AG09319 (cell line): ENCODE results near the gene CMYA5.
"Not testable (repeated sequence)": the region's sequence is repeated elsewhere in the genome, so short reads cannot be mapped to it uniquely, and the experiment has no call there.

ENCODE experiments used
- DNase-seq: peaks from one replicate; pipeline ENCODE4 v3.0.0-alpha.2; 2010; ENCODE audit warnings: low read depth; ENCODE audit errors: extremely low read depth
- CTCF ChIP-seq: IDR thresholded peaks from 2 replicates; pipeline ENCODE4 v1.5.1; 2011; ENCODE audit warnings: low read depth, mild to moderate bottlenecking, inconsistent platforms, low read length, moderate library complexity

CMYA5 gene

DNA sequence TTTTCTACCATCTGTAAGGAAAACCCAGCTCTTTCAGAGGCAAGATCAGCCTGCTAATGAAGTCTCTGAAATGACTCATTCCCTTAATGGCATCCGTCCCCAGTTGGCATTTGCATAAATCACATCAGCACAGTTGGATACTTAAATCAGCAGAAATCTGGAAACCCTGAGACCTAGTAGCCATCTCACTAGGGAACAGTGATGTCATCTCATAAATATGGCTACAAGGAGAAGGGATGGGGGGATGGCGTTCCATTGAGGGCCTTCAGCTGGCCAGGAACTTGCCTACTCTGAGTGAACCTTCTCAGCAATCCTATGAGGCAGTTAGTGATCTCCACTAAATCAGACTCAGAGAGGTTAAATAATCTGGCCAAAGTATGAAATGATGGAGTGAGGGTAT is 81.8 kb downstream of the CMYA5 start:
- peak; percentile 29 for DNase-seq
- no peak for TF ChIP-seq CTCF

- no peak for DNase-seq
- no peak for TF ChIP-seq CTCF
Measured at GRCh38 chr5:79772651-79773050, 83.0 kb downstream of the CMYA5 start.

GRCh38 chr5:79773612-79774011 is 84.0 kb downstream of the CMYA5 start:
- TF ChIP-seq CTCF = no peak

DNA sequence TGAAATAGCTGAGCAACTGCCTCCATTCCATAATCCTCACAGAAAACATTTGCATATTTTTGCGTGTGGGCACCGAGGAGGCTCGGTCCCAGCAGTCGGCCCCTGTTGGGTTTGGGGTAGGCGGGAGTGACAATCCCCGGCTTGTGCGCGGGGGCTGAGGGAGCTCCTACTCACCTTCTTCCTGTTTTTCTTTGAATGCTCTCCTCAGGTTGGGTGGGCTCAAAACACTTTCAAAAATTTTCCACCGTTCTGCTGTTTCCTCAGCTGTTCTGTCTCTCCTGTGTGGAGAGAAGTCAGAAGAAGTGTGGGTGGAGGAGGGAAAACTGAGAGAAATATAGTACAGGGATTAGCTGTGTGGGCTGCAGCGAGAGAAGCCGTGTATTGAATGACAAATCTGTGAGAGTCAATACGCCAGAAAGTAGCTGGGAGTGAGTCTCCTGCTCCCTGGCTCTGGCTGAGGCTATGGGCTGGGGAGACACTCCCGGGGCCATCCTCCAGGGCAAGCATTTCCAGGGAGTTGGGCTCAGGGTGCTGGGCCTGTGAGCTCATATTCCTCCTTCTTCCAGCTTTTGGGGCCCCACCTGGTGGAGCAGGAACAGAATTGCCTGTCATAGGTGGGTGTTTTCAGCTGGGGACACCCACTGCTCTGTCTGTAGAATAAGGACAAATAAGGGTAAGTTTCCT is 84.7 kb downstream of the CMYA5 start:
- peak; percentile 12; the same call in 1 of the 2 replicates for TF ChIP-seq CTCF
- no peak for DNase-seq

More at GRCh38 chr5:79773612-79774011, 84.0 kb downstream of the CMYA5 start:
- DNase-seq = no peak

- no peak for DNase-seq
- TF ChIP-seq CTCF = no peak
Measured at GRCh38 chr5:79774855-79775237, 85.2 kb downstream of the CMYA5 start.

GRCh38 chr5:79784741-79785140 is 95.1 kb downstream of the CMYA5 start:
- DNase-seq = not testable (repeated sequence)

DNA sequence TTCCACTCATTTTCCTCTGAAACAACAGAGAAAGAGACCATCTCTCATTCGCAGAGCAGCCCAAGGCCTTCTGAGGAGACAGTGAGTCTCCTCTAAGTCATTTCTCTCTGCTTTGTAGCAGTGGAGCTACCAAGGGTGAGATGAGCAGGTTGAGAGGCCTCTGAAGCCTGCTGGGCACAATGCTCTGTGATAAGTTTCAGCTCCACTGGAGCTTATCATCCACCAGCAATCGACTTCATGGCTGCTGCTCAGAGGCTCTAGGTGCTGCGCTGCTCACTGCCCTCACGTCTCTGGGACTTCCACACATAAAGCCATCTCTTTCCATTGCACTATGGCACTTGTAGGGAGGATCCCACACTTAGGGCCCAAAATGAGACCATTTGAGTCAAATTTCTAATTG is 96.3 kb downstream of the CMYA5 start:
- no peak for TF ChIP-seq CTCF
- no peak for DNase-seq

DNA sequence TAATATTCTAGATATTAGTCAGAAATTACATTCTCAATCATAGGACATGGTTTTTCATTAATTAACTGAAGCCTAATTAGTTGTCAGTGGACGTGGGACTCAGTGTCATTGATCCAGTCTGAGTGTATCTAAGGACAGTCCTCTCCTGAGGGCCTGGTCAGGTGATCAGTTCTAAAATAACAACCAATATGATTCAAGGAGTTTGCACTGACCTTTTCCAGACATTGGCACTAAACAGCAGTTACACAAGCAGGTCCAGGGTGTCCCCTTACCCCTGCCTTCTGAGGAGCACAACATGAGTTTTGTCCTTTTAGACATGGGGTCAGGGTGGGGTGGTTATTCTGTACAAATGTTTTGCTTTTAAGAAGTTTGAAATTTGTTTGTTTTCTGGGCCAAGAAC is 97.8 kb downstream of the CMYA5 start:
- no peak for TF ChIP-seq CTCF
- no peak for DNase-seq
